NCI-H187 (cell line): ENCODE data around the gene TTC9C.
"Not testable (repeated sequence)": the region's sequence is repeated elsewhere in the genome, so short reads cannot be mapped to it uniquely, and the experiment has no call there.

Experiments
- DNase-seq, 2 experiments: peaks; one replicate each; lab custom pipeline; 2025; lab: John Stamatoyannopoulos, UW

TTC9C gene

GRCh38 chr11:62709247-62710000 is 18.9 kb upstream of the TTC9C start:
- DNase-seq = peak; percentile 96 to 99

- no peak for DNase-seq
Observed at GRCh38 chr11:62710001-62710345, 18.3 kb upstream of the TTC9C start.

GRCh38 chr11:62712276-62712812 is 15.9 kb upstream of the TTC9C start:
- no peak for DNase-seq

- no peak for DNase-seq
Observed at GRCh38 chr11:62712861-62713260, 15.4 kb upstream of the TTC9C start.

- no peak for DNase-seq
Observed at GRCh38 chr11:62713343-62713742, 14.9 kb upstream of the TTC9C start.

- no peak for DNase-seq
Observed at GRCh38 chr11:62715150-62716130, 12.8 kb upstream of the TTC9C start.

GRCh38 chr11:62716206-62716605 is 12.1 kb upstream of the TTC9C start:
- no peak for DNase-seq

- DNase-seq = no peak
Observed at GRCh38 chr11:62716816-62717215, 11.5 kb upstream of the TTC9C start.

- no peak for DNase-seq
Observed at GRCh38 chr11:62719302-62719978, 8.8 kb upstream of the TTC9C start.

GRCh38 chr11:62721994-62722393 is 6.3 kb upstream of the TTC9C start:
- no peak for DNase-seq

- DNase-seq = no peak
Observed at GRCh38 chr11:62724171-62724570, 4.1 kb upstream of the TTC9C start.

GRCh38 chr11:62725646-62726045 is 2.6 kb upstream of the TTC9C start:
- no peak for DNase-seq

GRCh38 chr11:62726156-62726914 is 2.0 kb upstream of the TTC9C start:
- DNase-seq = no peak

GRCh38 chr11:62726915-62727164 is 1.4 kb upstream of the TTC9C start:
- DNase-seq = no peak

GRCh38 chr11:62727165-62727871 is 968 bp upstream of the TTC9C start, which contains the start of gene HNRNPUL2:
HNRNPUL2 (minus strand) TSS chr11:62727457; CDS start chr11:62727156, 301 bp downstream.
- peak; percentile 99 to 100 for DNase-seq

GRCh38 chr11:62727872-62728170 is 465 bp upstream of the TTC9C start:
- DNase-seq = peak in 1 of 2 experiments; percentile 95

- DNase-seq = not testable (repeated sequence)
Observed at GRCh38 chr11:62730076-62730475, 1.8 kb downstream of the TTC9C start.

- DNase-seq = no peak
Observed at GRCh38 chr11:62732830-62733229, 4.5 kb downstream of the TTC9C start.

- DNase-seq = no peak
Observed at GRCh38 chr11:62737196-62737595, 8.9 kb downstream of the TTC9C start.

GRCh38 chr11:62747475-62748160 is 19.3 kb downstream of the TTC9C start:
- no peak for DNase-seq

- not testable (repeated sequence) for DNase-seq
Observed at GRCh38 chr11:62749931-62750330, 21.6 kb downstream of the TTC9C start.
